CD4-positive, alpha-beta T cell (primary cell): ENCODE data around the gene ASB6. TPM values are rescaled to one million over a fixed set of nuclear protein-coding genes. Genes with fewer than 3 reads are reported as not detected.

Experiments used
- ATAC-seq: fragments of 200-7000 bp; cut with Tn5 transposase; one replicate; pipeline ENCODE4 v1.10.0; 2022; ENCODE audit warnings: mild to moderate bottlenecking; ENCODE audit not compliant: poor library complexity
- CTCF ChIA-PET: fragments of 350-600 bp; sonication (Branson Sonifier 250); formaldehyde crosslinking; loops from one replicate; lab custom pipeline; 2021; ENCODE audit warnings: antibody characterized with exemption, inconsistent platforms; lab: Charles Lee
- POLR2A ChIA-PET: fragments of 350-600 bp; sonication (Branson Sonifier 250); formaldehyde crosslinking; loops from one replicate; lab custom pipeline; 2021; ENCODE audit warnings: antibody characterized with exemption, inconsistent platforms; lab: Charles Lee
- DNase-seq, 14 experiments: peaks; one replicate each; pipeline ENCODE4 v3.0.0-alpha.2; 2013 to 2020; ENCODE audit warnings: mixed read lengths in 2 of 14
- H3K27ac ChIP-seq, 2 donors: one replicate each; pipeline versions ENCODE4 v1.5.1 to v1.7.0; 2013; ENCODE audit warnings: low read length in 2 of 2, low read depth in 1 of 2, mild to moderate bottlenecking in 1 of 2
- H3K27me3 ChIP-seq, 2 experiments: 1 replicate in 1 of 2; 2 replicates in 1 of 2; pipeline versions ENCODE4 v1.6.1 to v1.7.0; 2013; ENCODE audit warnings: low read length in 2 of 2, control low read depth in 1 of 2, mild to moderate bottlenecking in 1 of 2, moderate library complexity in 1 of 2; ENCODE audit not compliant: insufficient read depth in 2 of 2, control insufficient read depth in 1 of 2
- H3K36me3 ChIP-seq: one replicate; pipeline ENCODE4 v1.6.1; 2013; ENCODE audit warnings: low read length, control low read depth; ENCODE audit not compliant: insufficient read depth
- H3K4me1 ChIP-seq: one replicate; pipeline ENCODE4 v1.6.1; 2013; ENCODE audit warnings: low read length, control low read depth; ENCODE audit not compliant: insufficient read depth
- H3K4me3 ChIP-seq: one replicate; pipeline ENCODE4 v1.5.1; 2013; ENCODE audit warnings: mild to moderate bottlenecking, low read length, moderate library complexity
- H3K9me3 ChIP-seq, 2 experiments: 1 replicate in 1 of 2; 2 replicates in 1 of 2; pipeline versions ENCODE4 v1.6.1 to v1.7.0; 2013; ENCODE audit warnings: low read length in 2 of 2, mild to moderate bottlenecking in 2 of 2, control low read depth in 1 of 2, moderate library complexity in 1 of 2; ENCODE audit not compliant: control insufficient read depth in 1 of 2, insufficient read depth in 1 of 2
- H3K27ac Mint-ChIP-seq: one replicate; pipeline ENCODE4 v1.8.0; 2020; ENCODE audit warnings: mixed read lengths
- H3K27me3 Mint-ChIP-seq: one replicate; pipeline ENCODE4 v1.8.0; 2021; ENCODE audit warnings: mixed read lengths
- H3K36me3 Mint-ChIP-seq: one replicate; pipeline ENCODE4 v1.8.0; 2021; ENCODE audit warnings: low read depth, mixed read lengths
- H3K4me1 Mint-ChIP-seq: one replicate; pipeline ENCODE4 v1.8.0; 2021; ENCODE audit warnings: low read depth, mixed read lengths
- H3K4me3 Mint-ChIP-seq: one replicate; pipeline ENCODE4 v1.8.0; 2020; ENCODE audit warnings: mild to moderate bottlenecking, mixed read lengths
- H3K9me3 Mint-ChIP-seq: one replicate; pipeline ENCODE4 v1.8.0; 2020; ENCODE audit warnings: mixed read lengths
- intact Hi-C, 2 experiments: fragments of 100-400 bp; cut with DNase I in 1 of 2; cut with micrococcal nuclease in 1 of 2; formaldehyde crosslinking; loops; one replicate each; pipeline versions ENCODE4 v1.15.1 to v1.9.0; 2023 to 2025; cut with DNase I, micrococcal nuclease
- total RNA-seq, 174 experiments: library from RNA in 2 of 174; stranded (reverse) in 2 of 174; gene quantifications; one replicate each; pipeline ENCODE4 v1.2.3 and lab custom pipeline; 2021 to 2026
- TF ChIP-seq, protein P1 (sequence below): fragments of 200-600 bp; IDR thresholded peaks from one replicate; pipeline ENCODE4 v1.8.0; 2022; ENCODE audit warnings: antibody characterized with exemption, mild to moderate bottlenecking

ASB6 gene
- total RNA-seq, 2 experiments from 2014 or later: 28.5 to 29.3 TPM

DNA sequence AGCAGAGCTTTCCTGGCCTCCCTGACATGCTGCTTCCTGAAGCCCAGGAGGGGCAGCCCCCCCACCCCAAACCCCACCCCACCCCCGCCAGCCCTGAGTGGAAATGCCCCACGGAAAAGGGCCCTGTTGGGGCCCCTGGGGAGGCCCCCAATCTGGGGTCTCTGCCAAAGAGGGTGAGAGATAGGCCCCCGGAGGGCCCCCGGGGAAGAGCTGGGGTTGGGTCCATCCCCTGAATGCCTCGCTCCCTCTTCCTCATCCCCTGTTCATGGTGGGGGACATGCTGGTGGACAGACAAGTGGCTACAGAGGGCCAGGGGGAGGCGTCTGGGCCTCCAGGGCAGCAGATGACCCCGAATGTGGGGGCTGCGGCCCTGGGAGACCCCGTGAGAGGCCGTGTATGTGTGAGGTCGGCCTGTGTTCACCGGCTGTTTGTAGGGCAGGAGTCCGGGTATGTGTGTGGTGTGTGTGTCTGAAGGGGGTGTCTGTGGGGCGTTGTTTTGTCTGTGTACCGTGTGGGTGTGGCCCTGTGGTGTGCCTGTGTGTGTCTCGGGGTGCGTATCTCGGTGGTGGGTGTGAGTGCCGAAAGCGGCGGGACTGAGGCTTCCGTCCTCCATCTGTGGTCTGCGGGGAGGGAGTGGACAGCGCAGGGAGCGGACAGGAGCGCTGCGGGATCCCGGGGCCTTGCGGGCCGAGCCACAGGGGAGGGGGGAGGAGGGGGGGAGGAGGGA lies 32.3 kb downstream of the ASB6 start:
- intact Hi-C loops: loop anchor here (1.0 to 10.0 kb wide), 12 partner anchors 15 to 479 kb away; no protein-coding TSS in a partner anchor
- Histone ChIP-seq H3K4me1 (peaks cover 59% of the 10 kb centered on the region), H3K9me3 (no peaks in the 10 kb centered on the region), H3K36me3 (no peaks in the 10 kb centered on the region), H3K27ac (peak overlapping the region in 1 of 2 donors; percentile 36), H3K4me3 (peak overlapping the region; percentile 38), H3K27me3 (peaks cover 0 to 5% of the 10 kb centered on the region in 2 experiments)
- Mint-ChIP-seq H3K27ac (peak overlapping the region; percentile 92), H3K4me1 (peaks cover 47% of the 10 kb centered on the region), H3K36me3 (peaks cover 4% of the 10 kb centered on the region), H3K4me3 (peak overlapping the region; percentile 97), H3K9me3 (no peaks in the 10 kb centered on the region), H3K27me3 (no peaks in the 10 kb centered on the region)
- CTCF ChIA-PET: interaction anchor here (1.0 to 2.3 kb wide), 6 partner anchors 15 to 474 kb away, joined by 4 to 17 read pairs (median 8); no protein-coding TSS in a partner anchor
- TF ChIP-seq, protein P1, sequence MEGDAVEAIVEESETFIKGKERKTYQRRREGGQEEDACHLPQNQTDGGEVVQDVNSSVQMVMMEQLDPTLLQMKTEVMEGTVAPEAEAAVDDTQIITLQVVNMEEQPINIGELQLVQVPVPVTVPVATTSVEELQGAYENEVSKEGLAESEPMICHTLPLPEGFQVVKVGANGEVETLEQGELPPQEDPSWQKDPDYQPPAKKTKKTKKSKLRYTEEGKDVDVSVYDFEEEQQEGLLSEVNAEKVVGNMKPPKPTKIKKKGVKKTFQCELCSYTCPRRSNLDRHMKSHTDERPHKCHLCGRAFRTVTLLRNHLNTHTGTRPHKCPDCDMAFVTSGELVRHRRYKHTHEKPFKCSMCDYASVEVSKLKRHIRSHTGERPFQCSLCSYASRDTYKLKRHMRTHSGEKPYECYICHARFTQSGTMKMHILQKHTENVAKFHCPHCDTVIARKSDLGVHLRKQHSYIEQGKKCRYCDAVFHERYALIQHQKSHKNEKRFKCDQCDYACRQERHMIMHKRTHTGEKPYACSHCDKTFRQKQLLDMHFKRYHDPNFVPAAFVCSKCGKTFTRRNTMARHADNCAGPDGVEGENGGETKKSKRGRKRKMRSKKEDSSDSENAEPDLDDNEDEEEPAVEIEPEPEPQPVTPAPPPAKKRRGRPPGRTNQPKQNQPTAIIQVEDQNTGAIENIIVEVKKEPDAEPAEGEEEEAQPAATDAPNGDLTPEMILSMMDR: no peak
- DNase-seq (peak; percentile 45 to 89 (median 73)), ATAC-seq (peak; percentile 76)
- POLR2A ChIA-PET: interaction anchor here (1.5 to 2.1 kb wide), 3 partner anchors 16 to 470 kb away, joined by 6 to 17 read pairs (median 9); partner anchors contain the start of genes IER5L and NTMT1

DNA sequence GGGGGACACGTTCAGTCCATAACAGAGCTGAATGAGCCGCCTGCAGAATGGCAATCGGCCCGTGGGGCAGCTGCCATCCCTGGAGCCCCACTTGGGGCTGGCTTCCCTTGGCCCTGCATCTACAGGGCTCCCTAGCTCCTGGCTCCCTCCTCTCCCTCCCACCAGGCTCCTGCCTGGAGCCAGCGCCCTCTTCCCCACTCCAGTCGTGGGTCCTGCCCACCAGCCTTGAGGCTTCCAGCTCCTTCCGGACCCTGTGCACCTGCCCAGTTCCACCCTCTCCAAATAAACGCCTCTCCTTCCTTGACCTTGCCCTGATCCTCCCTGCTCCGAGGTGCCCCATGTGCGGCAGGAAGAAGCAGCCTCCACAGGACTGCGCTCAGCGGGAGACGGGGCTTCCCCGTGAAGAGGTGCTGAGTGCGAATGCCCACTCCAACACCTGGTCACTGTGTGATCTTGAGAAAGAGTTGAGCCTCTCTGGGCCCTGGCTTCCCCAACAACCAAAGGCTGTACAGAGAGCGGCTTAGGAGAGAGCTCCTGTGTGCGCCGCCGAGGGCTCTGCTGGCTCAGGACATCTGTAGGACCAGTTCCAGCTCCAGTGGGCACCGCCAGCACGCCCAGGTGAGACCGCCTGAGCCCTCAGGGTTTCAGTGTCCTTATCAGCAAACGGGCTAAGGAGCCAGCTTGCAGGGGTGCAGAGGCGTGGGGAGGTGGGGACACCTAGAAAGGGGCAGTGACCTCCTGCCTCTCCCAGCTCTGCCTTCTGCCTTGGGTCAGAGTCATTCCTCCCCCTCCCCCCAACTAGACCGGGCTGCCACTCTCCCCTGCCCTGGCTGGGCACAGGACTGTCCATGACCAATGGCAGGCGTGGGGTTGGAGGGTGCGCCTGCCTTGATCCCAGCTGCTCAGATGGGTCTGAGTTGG lies 33.1 kb downstream of the ASB6 start:
- ChIA-PET POLR2A (interaction anchor here (1.2 to 2.1 kb wide), 4 partner anchors 17 to 469 kb away, joined by 6 to 17 read pairs (median 8); partner anchors contain the start of genes IER5L and NTMT1), CTCF (interaction anchor here (0.5 to 2.1 kb wide), 8 partner anchors 16 to 477 kb away, joined by 3 to 9 read pairs (median 4); no protein-coding TSS in a partner anchor)
- H3K27me3 Mint-ChIP-seq: no peaks in the 10 kb centered on the region
- peaks cover 51% of the 10 kb centered on the region for H3K4me1 Mint-ChIP-seq
- Histone ChIP-seq H3K4me3 (no peak overlapping the region), H3K27ac (no peak overlapping the region), H3K4me1 (peaks cover 65% of the 10 kb centered on the region), H3K36me3 (no peaks in the 10 kb centered on the region), H3K9me3 (no peaks in the 10 kb centered on the region), H3K27me3 (no peaks in the 10 kb centered on the region)
- H3K9me3 Mint-ChIP-seq: no peaks in the 10 kb centered on the region
- no peak for ATAC-seq
- intact Hi-C loops: loop anchor here in 1 of 2 experiments (5.0 kb wide), 2 partner anchors 117 to 152 kb away; no protein-coding TSS in a partner anchor
- peak overlapping the region; percentile 92 for H3K27ac Mint-ChIP-seq
- H3K36me3 Mint-ChIP-seq: peaks cover 4% of the 10 kb centered on the region
- peak in 2 of 14 experiments; percentile 18 to 43 for DNase-seq
- peak overlapping the region; percentile 63 for H3K4me3 Mint-ChIP-seq
- TF ChIP-seq, protein P1: no peak

DNA sequence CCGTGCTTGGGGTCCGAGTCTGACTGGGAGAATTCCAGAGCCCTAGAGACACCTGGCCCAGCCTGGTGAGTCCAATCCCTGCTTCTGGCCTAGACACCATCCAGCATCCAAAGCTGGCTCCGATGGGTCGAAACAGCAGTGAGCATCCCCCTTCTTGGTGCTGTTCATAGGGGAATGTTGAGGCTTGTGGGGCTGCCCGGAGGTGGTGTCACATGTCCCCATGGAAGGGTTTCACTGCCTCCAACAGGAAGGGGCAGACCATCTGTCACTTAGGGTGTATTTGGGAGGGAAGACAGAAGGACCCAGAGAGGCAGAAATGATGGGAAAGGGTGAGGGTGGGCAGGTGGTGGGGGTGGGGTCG lies 34.9 kb downstream of the ASB6 start:
- TF ChIP-seq, protein P1: no peak
- no peaks in the 10 kb centered on the region for H3K9me3 Mint-ChIP-seq
- DNase-seq (peak in 1 of 14 experiments; percentile 23), ATAC-seq (no peak)
- intact Hi-C loops: loop anchor here in 1 of 2 experiments (5.0 kb wide), 2 partner anchors 115 to 150 kb away; no protein-coding TSS in a partner anchor
- no peaks in the 10 kb centered on the region for H3K27me3 ChIP-seq
- ChIA-PET POLR2A (interaction anchor here (1.4 kb wide), 1 partner anchor 223 kb away, joined by 4 read pairs; no protein-coding TSS in a partner anchor), CTCF (interaction anchor here (1.1 to 1.7 kb wide), 3 partner anchors 464 to 476 kb away, joined by 3 to 4 read pairs (median 4); no protein-coding TSS in a partner anchor)
- no peak overlapping the region for H3K4me3 ChIP-seq
- no peaks in the 10 kb centered on the region for H3K9me3 ChIP-seq
- peaks cover 69% of the 10 kb centered on the region for H3K4me1 ChIP-seq
- peak overlapping the region; percentile 45 for H3K4me3 Mint-ChIP-seq
- H3K27ac ChIP-seq: no peak overlapping the region
- peaks cover 4% of the 10 kb centered on the region for H3K36me3 Mint-ChIP-seq
- peaks cover 54% of the 10 kb centered on the region for H3K4me1 Mint-ChIP-seq
- H3K27me3 Mint-ChIP-seq: no peaks in the 10 kb centered on the region
- H3K36me3 ChIP-seq: no peaks in the 10 kb centered on the region
- peak overlapping the region; percentile 81 for H3K27ac Mint-ChIP-seq
